ENCODE results near the gene C3orf20. TPM values are rescaled to one million over a fixed set of nuclear protein-coding genes. Genes with fewer than 3 reads are reported as not detected.
A peak's percentile ranks its signal among the peaks of the same experiment; 100 is the strongest.

Gene C3orf20
- total RNA-seq, 1 donor from 2014 or later, result not detected

DNA sequence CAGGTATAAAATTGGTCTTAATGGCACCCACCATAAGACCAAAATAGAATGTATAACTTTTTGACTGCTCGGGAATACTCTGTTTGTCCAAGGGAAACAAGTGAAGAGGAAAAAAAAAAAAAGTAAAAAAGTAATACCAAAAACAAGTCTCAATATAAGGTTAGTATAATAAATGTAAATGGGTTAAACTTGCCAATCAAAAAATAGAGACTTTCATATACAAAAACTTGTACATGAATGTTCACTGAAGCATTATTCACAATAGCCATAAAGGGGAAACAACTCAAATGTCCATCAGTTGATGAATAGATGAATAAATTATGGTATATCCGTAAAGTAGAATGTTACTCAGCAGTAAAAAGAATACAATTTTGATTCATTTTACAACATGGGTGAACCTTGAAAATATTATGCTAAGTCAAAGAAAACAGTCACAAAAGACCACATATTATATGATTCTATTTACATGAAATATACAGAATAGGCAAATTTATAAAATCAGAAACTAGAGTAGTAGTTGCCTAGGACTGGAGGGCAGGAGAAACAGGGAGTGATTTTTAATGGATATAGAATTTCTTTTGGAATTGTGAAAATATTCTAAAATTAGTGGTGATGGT is 104.2 kb downstream of the C3orf20 start:
- Mint-ChIP-seq H3K4me3 (ENCODE audit: unreplicated experiment) (no peak overlapping the region), H3K27me3 (ENCODE audit: unreplicated experiment) (peaks cover under 1% of the 10 kb centered on the region), H3K36me3 (ENCODE audit: unreplicated experiment) (no peaks in the 10 kb centered on the region), H3K4me1 (ENCODE audit: low read depth, unreplicated experiment) (peaks cover 9% of the 10 kb centered on the region), H3K27ac (ENCODE audit: unreplicated experiment) (no peak overlapping the region), H3K9me3 (ENCODE audit: unreplicated experiment) (peaks cover 3% of the 10 kb centered on the region)
- TF ChIP-seq, protein P1, sequence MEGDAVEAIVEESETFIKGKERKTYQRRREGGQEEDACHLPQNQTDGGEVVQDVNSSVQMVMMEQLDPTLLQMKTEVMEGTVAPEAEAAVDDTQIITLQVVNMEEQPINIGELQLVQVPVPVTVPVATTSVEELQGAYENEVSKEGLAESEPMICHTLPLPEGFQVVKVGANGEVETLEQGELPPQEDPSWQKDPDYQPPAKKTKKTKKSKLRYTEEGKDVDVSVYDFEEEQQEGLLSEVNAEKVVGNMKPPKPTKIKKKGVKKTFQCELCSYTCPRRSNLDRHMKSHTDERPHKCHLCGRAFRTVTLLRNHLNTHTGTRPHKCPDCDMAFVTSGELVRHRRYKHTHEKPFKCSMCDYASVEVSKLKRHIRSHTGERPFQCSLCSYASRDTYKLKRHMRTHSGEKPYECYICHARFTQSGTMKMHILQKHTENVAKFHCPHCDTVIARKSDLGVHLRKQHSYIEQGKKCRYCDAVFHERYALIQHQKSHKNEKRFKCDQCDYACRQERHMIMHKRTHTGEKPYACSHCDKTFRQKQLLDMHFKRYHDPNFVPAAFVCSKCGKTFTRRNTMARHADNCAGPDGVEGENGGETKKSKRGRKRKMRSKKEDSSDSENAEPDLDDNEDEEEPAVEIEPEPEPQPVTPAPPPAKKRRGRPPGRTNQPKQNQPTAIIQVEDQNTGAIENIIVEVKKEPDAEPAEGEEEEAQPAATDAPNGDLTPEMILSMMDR (IDR thresholded peaks at IDR 0.05; ENCODE audit: partially characterized antibody, unreplicated experiment), result no peak
- DNase-seq, result no peak

DNA sequence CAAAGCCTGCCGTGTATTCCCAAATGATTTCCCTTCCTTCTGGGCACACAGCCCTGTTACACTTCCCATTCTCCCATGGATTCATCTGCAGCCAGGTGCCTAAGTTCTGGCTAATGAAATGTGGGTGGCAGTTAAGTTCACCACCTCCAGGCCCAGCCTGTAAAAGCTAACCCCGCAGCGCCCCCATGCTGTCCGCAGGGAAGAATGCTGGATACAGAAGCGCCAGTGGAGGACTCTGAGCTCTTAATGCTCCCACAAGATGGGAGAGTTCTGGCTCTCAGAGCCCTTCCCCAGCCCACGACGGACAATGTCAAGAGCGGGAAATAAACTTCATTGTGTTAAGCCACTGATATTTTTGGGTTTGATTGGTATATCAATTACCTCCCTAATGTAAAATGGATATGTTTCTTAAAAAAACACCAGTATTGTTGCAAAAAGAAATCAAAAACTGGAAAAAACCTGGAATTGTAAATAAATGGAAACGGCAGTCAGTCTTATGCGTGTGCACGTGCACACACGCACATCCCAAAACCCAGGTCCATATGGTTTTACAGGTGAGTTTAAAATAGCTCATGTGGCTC is 106.1 kb downstream of the C3orf20 start:
- Mint-ChIP-seq H3K4me3 (ENCODE audit: unreplicated experiment) (no peak overlapping the region), H3K27me3 (ENCODE audit: unreplicated experiment) (no peaks in the 10 kb centered on the region), H3K9me3 (ENCODE audit: unreplicated experiment) (peaks cover 3% of the 10 kb centered on the region), H3K4me1 (ENCODE audit: low read depth, unreplicated experiment) (peaks cover 11% of the 10 kb centered on the region), H3K36me3 (ENCODE audit: unreplicated experiment) (no peaks in the 10 kb centered on the region), H3K27ac (ENCODE audit: unreplicated experiment) (no peak overlapping the region)
- DNase-seq, result peak; percentile 75
- TF ChIP-seq, protein P1 (IDR thresholded peaks at IDR 0.05; ENCODE audit: partially characterized antibody, unreplicated experiment), result peak; percentile 51

DNA sequence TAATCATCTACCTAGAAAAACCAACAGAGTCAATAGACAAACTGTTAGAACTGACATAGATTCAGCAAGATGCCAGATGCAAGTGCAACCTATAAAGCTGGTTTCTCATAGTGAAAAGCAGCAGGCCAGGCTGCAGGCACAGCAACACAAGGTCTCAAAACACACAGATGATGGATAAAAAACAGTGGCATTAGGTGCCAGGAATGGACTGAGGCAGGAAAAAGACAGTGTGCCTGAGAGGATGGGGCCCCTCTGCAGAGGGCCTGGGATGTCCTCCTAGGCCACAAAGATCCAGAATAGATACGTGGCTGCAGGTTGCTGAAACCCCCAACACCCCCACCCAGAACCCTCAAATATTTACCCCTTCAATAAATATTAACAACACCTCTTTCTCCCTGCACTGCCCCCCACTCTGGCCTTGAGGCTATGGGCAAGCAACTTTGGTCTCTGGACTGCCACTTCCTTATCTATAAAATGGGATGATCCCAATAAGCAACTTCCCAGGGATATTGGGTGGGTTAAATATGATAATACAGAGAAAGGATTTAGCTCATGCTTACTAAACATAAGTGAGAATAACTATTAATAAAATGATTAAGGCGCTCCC is 108.6 kb downstream of the C3orf20 start:
- H3K4me3 Mint-ChIP-seq (ENCODE audit: unreplicated experiment), result no peak overlapping the region
- no peaks in the 10 kb centered on the region for H3K36me3 Mint-ChIP-seq (ENCODE audit: unreplicated experiment)
- no peak for DNase-seq
- TF ChIP-seq, protein P1 (IDR thresholded peaks at IDR 0.05; ENCODE audit: partially characterized antibody, unreplicated experiment), result no peak
- peak overlapping the region; percentile 38 for H3K27ac Mint-ChIP-seq (ENCODE audit: unreplicated experiment)
- no peaks in the 10 kb centered on the region for H3K27me3 Mint-ChIP-seq (ENCODE audit: unreplicated experiment)
- peaks cover 10% of the 10 kb centered on the region for H3K9me3 Mint-ChIP-seq (ENCODE audit: unreplicated experiment)
- H3K4me1 Mint-ChIP-seq (ENCODE audit: low read depth, unreplicated experiment), result peaks cover 11% of the 10 kb centered on the region

DNA sequence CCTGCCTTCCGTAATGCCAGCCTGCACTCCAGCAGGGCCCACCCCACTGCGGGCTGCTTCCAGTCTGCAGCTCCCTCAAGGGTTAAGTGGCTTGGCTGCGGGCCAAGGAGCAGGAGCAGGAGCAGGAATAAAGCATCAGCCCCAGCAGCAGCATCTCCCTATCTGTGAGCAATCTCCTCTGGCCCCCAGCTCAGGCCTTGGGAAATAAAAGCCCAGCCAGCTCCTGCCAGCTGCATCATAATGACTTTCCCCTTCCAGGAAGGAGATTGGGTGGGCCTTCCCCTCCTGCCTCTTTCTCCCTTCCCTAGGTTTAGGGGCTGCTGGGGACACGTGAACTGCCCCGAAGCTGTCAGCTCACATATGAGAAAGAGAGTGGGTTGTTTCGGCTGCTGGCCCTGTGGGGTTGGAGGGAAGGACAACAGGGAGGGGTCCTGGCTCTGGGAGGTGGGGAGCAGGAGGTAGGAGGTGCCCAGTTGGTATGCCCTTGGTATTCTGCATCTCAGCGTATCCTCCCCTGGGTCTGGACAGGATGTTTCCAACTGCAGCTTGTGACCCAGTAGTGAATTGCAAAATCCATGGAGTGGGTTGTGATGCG is 109.2 kb downstream of the C3orf20 start:
- H3K27ac Mint-ChIP-seq (ENCODE audit: unreplicated experiment), result no peak overlapping the region

More for the DNA sequence above, 109.2 kb downstream of the C3orf20 start:
- H3K9me3 Mint-ChIP-seq (ENCODE audit: unreplicated experiment), result peaks cover 10% of the 10 kb centered on the region
- H3K4me3 Mint-ChIP-seq (ENCODE audit: unreplicated experiment), result no peak overlapping the region
- H3K4me1 Mint-ChIP-seq (ENCODE audit: low read depth, unreplicated experiment), result peaks cover 11% of the 10 kb centered on the region
- DNase-seq, result peak; percentile 77
- H3K27me3 Mint-ChIP-seq (ENCODE audit: unreplicated experiment), result no peaks in the 10 kb centered on the region
- TF ChIP-seq, protein P1 (IDR thresholded peaks at IDR 0.05; ENCODE audit: partially characterized antibody, unreplicated experiment), result no peak
- no peaks in the 10 kb centered on the region for H3K36me3 Mint-ChIP-seq (ENCODE audit: unreplicated experiment)

Data from glutamatergic neuron (in vitro differentiated cells).